Measurements from ENCODE around the gene LYST. TPM values are rescaled to one million over a fixed set of nuclear protein-coding genes. Genes with fewer than 3 reads are reported as not detected.
"Not testable (repeated sequence)": the region's sequence is repeated elsewhere in the genome, so short reads cannot be mapped to it uniquely, and the experiment has no call there.

LYST gene
- polyA plus RNA-seq, 3 donors: 3.1 to 9.4 (median 7.9) TPM

- WGBS, 3 donors: 91 to 94% (median 93%) methylated on average over 11 of the region's 11 CpGs
- H3K27ac ChIP-seq (ENCODE audit: low read depth, low read length): no peak overlapping the region
Observed at GRCh38 chr1:235652364-235652763, 214.3 kb downstream of the LYST start.

- 32 to 35% (median 34%) methylated on average over 10 of the region's 10 CpGs for WGBS, 3 donors
- no peak overlapping the region for H3K27ac ChIP-seq (ENCODE audit: low read depth, low read length)
Observed at GRCh38 chr1:235651170-235651806, 215.4 kb downstream of the LYST start.

- no peak overlapping the region for H3K27ac ChIP-seq (ENCODE audit: low read depth, low read length)
- WGBS, 3 donors: 2 to 4% (median 3%) methylated on average over 58 to 71 of the region's 71 CpGs
Observed at GRCh38 chr1:235650341-235651169, 216.2 kb downstream of the LYST start.

GRCh38 chr1:235649368-235650163, 217.1 kb downstream of the LYST start, which contains the start of gene GNG4:
Gene GNG4, minus strand, starts transcription at chr1:235649784. Its CDS starts 65,946 bp downstream, at chr1:235583838.
- WGBS, 3 donors: 0 to 1% (median 0%) methylated on average over 73 to 109 of the region's 111 CpGs
- no peak within 1 kb of the TSS for H3K27ac ChIP-seq (ENCODE audit: low read depth, low read length)

GRCh38 chr1:235648954-235649367, 217.7 kb downstream of the LYST start:
- no peak overlapping the region for H3K27ac ChIP-seq (ENCODE audit: low read depth, low read length)

GRCh38 chr1:235648407-235648907, 218.2 kb downstream of the LYST start:
- no peak overlapping the region for H3K27ac ChIP-seq (ENCODE audit: low read depth, low read length)
- 4 to 14% (median 9%) methylated on average over 31 of the region's 31 CpGs for WGBS, 3 donors

More at GRCh38 chr1:235648954-235649367, 217.7 kb downstream of the LYST start:
- 0 to 1% (median 1%) methylated on average over 30 of the region's 30 CpGs for WGBS, 3 donors

GRCh38 chr1:235647537-235647936, 219.2 kb downstream of the LYST start:
- not testable (repeated sequence) for H3K27ac ChIP-seq (ENCODE audit: low read depth, low read length)
- WGBS, 3 donors: 87 to 94% (median 89%) methylated on average over 12 of the region's 12 CpGs

GRCh38 chr1:235646463-235646862, 220.2 kb downstream of the LYST start:
- WGBS, 3 donors: 82 to 87% (median 87%) methylated on average over 9 of the region's 9 CpGs
- no peak overlapping the region for H3K27ac ChIP-seq (ENCODE audit: low read depth, low read length)

GRCh38 chr1:235644693-235645305, 221.9 kb downstream of the LYST start:
- WGBS, 3 donors: 85 to 91% (median 88%) methylated on average over 13 of the region's 13 CpGs
- no peak overlapping the region for H3K27ac ChIP-seq (ENCODE audit: low read depth, low read length)

- WGBS, 3 donors: 89 to 93% (median 91%) methylated on average over 23 of the region's 23 CpGs
- H3K27ac ChIP-seq (ENCODE audit: low read depth, low read length): no peak overlapping the region
Observed at GRCh38 chr1:235643837-235644692, 222.6 kb downstream of the LYST start.

- WGBS, 3 donors: 52 to 67% (median 59%) methylated on average over 11 of the region's 11 CpGs
- no peak overlapping the region for H3K27ac ChIP-seq (ENCODE audit: low read depth, low read length)
Observed at GRCh38 chr1:235642943-235643371, 223.7 kb downstream of the LYST start.

GRCh38 chr1:235642011-235642942, 224.4 kb downstream of the LYST start:
- 41 to 54% (median 43%) methylated on average over 47 of the region's 47 CpGs for WGBS, 3 donors
- no peak overlapping the region for H3K27ac ChIP-seq (ENCODE audit: low read depth, low read length)

- WGBS, 3 donors: 87 to 92% (median 90%) methylated on average over 12 of the region's 12 CpGs
- H3K27ac ChIP-seq (ENCODE audit: low read depth, low read length): no peak overlapping the region
Observed at GRCh38 chr1:235640580-235640979, 226.1 kb downstream of the LYST start.

GRCh38 chr1:235639226-235640205, 227.2 kb downstream of the LYST start:
- WGBS, 3 donors: 76 to 89% (median 85%) methylated on average over 14 of the region's 14 CpGs
- H3K27ac ChIP-seq (ENCODE audit: low read depth, low read length): no peak overlapping the region

- not testable (repeated sequence) for H3K27ac ChIP-seq (ENCODE audit: low read depth, low read length)
- WGBS, 3 donors: 88 to 97% (median 94%) methylated on average over 2 of the region's 2 CpGs
Observed at GRCh38 chr1:235638612-235639011, 228.1 kb downstream of the LYST start.

All from adipose tissue (tissue), 3 donors.